Right lobe of liver (tissue), 4 donors: Measurements from ENCODE around the gene C3orf20.

ENCODE experiments used
- POLR2A ChIP-seq: fragments of 450-650 bp; IDR thresholded peaks from one replicate; pipeline ENCODE4 v1.6.1; 2017; ENCODE audit warnings: antibody characterized with exemption, mild to moderate bottlenecking
- TF ChIP-seq, protein P1 (sequence below), 4 donors: fragments of 200-600 bp in 3 of 4; fragments of 450-650 bp in 1 of 4; IDR thresholded peaks; one replicate each; pipeline versions ENCODE4 v1.5.1 to v1.8.0; 2016 to 2022; ENCODE audit warnings: antibody characterized with exemption in 4 of 4, mild to moderate bottlenecking in 2 of 4
- donor health status: DM: no; HTN: no; CAD: no.
- donor health status: DM: no; HTN: no; CAD: no.
- donor health status: DM: no; HTN: yes; CAD: no.

DNA sequence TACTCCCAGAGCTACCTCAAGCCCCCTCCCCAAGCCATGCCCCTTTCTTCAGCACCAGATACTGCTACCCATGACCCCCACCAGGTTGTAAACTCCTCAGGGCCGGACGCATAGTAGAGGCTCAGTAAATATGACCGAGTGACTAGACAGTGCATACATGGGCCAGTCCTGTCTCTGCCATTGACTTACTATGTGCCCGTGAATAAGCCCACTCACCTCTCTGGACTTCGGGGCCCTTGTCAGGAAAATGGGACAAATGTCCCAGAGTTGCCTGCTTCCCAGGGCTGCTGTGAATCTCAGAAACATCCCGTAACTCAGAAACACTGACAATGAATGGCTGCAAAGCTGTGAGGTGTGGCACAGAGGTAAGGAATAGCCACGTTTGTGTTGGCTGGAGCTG lies 95.7 kb downstream of the C3orf20 start:
- TF ChIP-seq, protein P1, sequence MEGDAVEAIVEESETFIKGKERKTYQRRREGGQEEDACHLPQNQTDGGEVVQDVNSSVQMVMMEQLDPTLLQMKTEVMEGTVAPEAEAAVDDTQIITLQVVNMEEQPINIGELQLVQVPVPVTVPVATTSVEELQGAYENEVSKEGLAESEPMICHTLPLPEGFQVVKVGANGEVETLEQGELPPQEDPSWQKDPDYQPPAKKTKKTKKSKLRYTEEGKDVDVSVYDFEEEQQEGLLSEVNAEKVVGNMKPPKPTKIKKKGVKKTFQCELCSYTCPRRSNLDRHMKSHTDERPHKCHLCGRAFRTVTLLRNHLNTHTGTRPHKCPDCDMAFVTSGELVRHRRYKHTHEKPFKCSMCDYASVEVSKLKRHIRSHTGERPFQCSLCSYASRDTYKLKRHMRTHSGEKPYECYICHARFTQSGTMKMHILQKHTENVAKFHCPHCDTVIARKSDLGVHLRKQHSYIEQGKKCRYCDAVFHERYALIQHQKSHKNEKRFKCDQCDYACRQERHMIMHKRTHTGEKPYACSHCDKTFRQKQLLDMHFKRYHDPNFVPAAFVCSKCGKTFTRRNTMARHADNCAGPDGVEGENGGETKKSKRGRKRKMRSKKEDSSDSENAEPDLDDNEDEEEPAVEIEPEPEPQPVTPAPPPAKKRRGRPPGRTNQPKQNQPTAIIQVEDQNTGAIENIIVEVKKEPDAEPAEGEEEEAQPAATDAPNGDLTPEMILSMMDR (IDR thresholded peaks at IDR 0.05) = no peak
- TF ChIP-seq POLR2A = no peak
